ENCODE measurements around the gene RPS18.
A peak's percentile ranks its signal among the peaks of the same experiment; 100 is the strongest.

- TF ChIP-seq CTCF (IDR thresholded peaks at IDR 0.05) (no peak), POLR2A (IDR thresholded peaks at IDR 0.05; ENCODE audit: low read length) (no peak; the same call in 1 of the 2 replicates), KDM5A (IDR thresholded peaks at IDR 0.05) (no peak), CEBPB (IDR thresholded peaks at IDR 0.05) (no peak), HOXB5 (CRISPR knock-in tag; IDR thresholded peaks at IDR 0.05) (no peak), ELK1 (IDR thresholded peaks at IDR 0.05; ENCODE audit: low read depth, low read length) (no peak), CBX8 (IDR thresholded peaks at IDR 0.05) (no peak), NR3C1 (IDR thresholded peaks at IDR 0.05) (no peak), PBX3 (IDR thresholded peaks at IDR 0.05) (no peak), BHLHE40 (IDR thresholded peaks at IDR 0.05; ENCODE audit: low read depth, low read length) (no peak), RFX5 (IDR thresholded peaks at IDR 0.05) (no peak), USF2 (IDR thresholded peaks at IDR 0.05) (0 out of 2 replicates have a peak, but pooled peaks have one; percentile 55)
Measured at GRCh38 chr6:33314515-33314942, 42.7 kb downstream of the RPS18 start.
